ENCODE data around the gene C3orf85.

Gene C3orf85, protein sequence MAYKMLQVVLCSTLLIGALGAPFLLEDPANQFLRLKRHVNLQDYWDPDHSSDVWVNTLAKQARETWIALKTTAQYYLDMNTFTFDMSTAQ

DNA sequence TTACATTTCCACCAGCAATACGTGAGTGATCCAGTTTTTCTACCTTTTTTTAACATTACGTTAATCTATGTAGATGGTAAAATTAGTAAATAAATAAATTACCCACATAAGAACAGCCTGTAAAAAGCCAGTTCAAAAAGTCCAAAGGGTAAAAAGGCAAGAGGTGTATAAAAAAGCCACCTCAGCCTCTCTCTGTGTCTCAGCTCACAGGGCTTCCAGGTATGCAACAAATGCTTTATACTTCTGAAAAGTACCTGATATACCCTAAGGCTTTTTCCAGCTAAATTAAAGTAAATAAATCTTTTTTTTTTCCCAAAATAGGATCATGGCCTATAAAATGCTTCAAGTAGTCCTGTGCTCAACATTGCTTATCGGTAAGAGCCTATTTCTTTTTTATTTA is at the start of gene C3orf85:
C3orf85 (plus strand) TSS at position 197 of the 400 bp plus-strand sequence; CDS start at position 326, 129 bp downstream.
- TF ChIP-seq, protein P1, sequence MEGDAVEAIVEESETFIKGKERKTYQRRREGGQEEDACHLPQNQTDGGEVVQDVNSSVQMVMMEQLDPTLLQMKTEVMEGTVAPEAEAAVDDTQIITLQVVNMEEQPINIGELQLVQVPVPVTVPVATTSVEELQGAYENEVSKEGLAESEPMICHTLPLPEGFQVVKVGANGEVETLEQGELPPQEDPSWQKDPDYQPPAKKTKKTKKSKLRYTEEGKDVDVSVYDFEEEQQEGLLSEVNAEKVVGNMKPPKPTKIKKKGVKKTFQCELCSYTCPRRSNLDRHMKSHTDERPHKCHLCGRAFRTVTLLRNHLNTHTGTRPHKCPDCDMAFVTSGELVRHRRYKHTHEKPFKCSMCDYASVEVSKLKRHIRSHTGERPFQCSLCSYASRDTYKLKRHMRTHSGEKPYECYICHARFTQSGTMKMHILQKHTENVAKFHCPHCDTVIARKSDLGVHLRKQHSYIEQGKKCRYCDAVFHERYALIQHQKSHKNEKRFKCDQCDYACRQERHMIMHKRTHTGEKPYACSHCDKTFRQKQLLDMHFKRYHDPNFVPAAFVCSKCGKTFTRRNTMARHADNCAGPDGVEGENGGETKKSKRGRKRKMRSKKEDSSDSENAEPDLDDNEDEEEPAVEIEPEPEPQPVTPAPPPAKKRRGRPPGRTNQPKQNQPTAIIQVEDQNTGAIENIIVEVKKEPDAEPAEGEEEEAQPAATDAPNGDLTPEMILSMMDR (IDR thresholded peaks at IDR 0.05) = no peak
- no peak within 1 kb of the TSS for H3K27ac ChIP-seq
- intact Hi-C loops (cut with DNase I; ENCODE audit: low total_unique reads) = no loop called here
- no peak for DNase-seq
- no peaks in the 10 kb centered on the region for H3K9me3 ChIP-seq
- no peaks in the 10 kb centered on the region for H3K4me1 ChIP-seq
- no peaks in the 10 kb centered on the region for H3K27me3 ChIP-seq
- H3K36me3 ChIP-seq = no peaks in the 10 kb centered on the region
- no peak within 1 kb of the TSS for H3K4me3 ChIP-seq

DNA sequence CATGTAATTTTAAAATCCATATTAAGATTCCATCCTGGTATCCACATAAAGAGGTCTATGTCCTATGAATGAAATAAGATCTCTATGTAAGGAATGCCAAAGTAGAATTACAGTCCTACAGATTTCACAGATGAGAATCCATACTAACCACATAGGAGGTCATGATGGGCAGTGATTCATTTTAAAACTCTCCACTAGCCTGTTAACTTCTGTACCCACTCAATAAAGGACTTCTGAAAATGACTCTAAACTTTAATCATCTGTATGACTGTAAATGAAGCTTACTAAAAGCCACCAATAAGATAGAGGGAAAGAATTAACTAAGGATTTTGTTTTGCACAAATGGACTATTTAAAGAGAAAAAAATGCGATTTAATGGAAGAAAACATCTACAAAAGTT is 47.3 kb upstream of the C3orf85 start:
- no peaks in the 10 kb centered on the region for H3K36me3 ChIP-seq
- TF ChIP-seq, protein P1 (IDR thresholded peaks at IDR 0.05) = no peak
- H3K4me1 ChIP-seq = no peaks in the 10 kb centered on the region
- H3K9me3 ChIP-seq = no peaks in the 10 kb centered on the region
- H3K27ac ChIP-seq = no peak overlapping the region
- no peak overlapping the region for H3K4me3 ChIP-seq
- DNase-seq = no peak
- intact Hi-C loops (cut with DNase I; ENCODE audit: low total_unique reads) = no loop called here
- H3K27me3 ChIP-seq = no peaks in the 10 kb centered on the region

DNA sequence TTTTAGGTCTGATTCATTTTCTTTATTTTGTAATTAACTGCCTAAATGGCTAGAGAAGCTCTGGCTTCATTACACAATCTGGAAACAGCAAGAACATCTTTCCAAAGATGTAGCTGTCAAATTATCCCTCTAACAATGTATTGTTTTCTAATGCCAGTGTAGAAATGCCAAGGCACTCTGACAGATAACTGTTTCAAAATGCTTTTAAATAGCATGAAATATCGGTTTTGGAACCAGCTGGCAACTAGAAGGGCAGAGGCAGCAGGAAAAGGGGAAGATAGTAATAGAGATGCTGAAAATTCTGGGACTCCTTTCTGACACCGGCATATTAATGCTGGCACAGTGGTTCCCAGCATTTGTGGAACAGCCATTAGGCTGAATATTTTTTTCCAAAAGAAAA is 44.7 kb upstream of the C3orf85 start:
- Histone ChIP-seq H3K4me3 (no peak overlapping the region), H3K36me3 (no peaks in the 10 kb centered on the region), H3K4me1 (no peaks in the 10 kb centered on the region), H3K27me3 (no peaks in the 10 kb centered on the region), H3K27ac (no peak overlapping the region), H3K9me3 (no peaks in the 10 kb centered on the region)
- no peak for DNase-seq
- intact Hi-C loops (cut with DNase I; ENCODE audit: low total_unique reads) = no loop called here
- TF ChIP-seq, protein P1 (IDR thresholded peaks at IDR 0.05) = no peak

DNA sequence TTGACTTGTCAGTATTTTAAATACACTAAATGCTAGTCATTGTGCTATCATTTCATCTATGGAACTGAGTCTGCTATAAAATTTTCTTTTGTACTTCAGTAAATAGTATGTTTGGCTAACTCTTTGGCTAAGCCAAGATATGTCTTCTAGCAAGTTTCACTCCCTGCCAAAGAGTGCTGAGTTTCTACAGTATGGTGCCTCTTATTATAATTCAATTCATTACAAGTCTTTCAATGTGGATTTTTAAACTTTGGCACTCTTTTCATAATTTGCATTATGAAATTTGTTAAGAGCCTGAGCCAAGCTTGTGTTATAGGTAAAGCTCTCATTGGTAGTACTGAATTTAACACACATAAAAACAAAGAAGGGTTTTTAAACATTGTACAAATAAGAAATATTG is 43.0 kb upstream of the C3orf85 start:
- Histone ChIP-seq H3K36me3 (no peaks in the 10 kb centered on the region), H3K4me3 (no peak overlapping the region), H3K27ac (no peak overlapping the region), H3K27me3 (no peaks in the 10 kb centered on the region), H3K4me1 (no peaks in the 10 kb centered on the region), H3K9me3 (no peaks in the 10 kb centered on the region)
- no peak for DNase-seq
- TF ChIP-seq, protein P1 (IDR thresholded peaks at IDR 0.05) = no peak
- intact Hi-C loops (cut with DNase I; ENCODE audit: low total_unique reads) = no loop called here

DNA sequence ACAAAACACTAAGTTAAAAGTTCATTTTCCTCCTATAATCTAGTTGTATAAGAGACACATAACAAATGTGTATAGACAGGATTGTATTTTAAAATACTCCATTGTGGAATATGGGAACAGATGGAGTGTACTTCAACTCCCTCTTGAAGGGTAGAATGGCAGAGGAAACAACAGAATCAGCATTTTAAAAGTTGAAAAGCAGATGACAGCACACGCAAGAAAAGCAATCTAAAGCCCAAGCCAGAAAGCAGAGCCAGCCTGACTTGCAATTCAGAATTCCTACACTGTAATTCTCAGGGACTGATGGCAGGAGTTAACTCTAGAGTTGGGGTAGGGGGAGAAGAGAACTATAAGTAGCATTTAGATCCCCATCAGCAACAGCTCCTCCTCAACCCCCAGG is 41.4 kb upstream of the C3orf85 start:
- TF ChIP-seq, protein P1 (IDR thresholded peaks at IDR 0.05) = no peak
- Histone ChIP-seq H3K27ac (no peak overlapping the region), H3K4me3 (no peak overlapping the region), H3K36me3 (no peaks in the 10 kb centered on the region), H3K27me3 (no peaks in the 10 kb centered on the region), H3K9me3 (no peaks in the 10 kb centered on the region), H3K4me1 (no peaks in the 10 kb centered on the region)
- DNase-seq = no peak
- intact Hi-C loops (cut with DNase I; ENCODE audit: low total_unique reads) = no loop called here

DNA sequence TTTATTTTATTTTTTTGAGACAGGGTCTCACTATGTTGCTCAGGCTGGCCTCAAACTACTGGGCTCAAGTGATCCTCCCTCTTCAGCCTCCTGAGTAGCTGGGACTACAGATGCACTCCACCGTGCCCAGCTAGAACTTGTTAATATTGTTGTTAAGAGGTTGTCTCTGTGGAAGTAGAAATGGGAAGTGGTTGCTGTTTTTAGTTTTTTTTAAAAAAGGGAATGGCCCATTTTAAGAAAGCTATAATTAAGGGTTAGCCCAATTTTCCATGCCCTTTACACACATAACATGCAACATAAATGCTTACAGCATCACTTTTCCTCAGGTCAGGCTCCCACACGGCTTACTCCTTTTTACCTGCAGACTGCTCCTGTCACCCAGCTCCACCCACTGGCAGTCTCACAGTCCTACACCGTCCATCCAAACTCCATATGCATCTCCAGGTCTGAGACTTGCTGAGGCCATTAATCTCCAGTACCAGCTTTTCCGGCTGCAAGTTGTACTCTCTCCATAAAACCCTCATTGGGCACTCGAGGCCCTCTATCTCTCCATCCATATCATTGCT is 38.4 kb upstream of the C3orf85 start:
- DNase-seq = no peak
- Histone ChIP-seq H3K27me3 (no peaks in the 10 kb centered on the region), H3K4me3 (no peak overlapping the region), H3K9me3 (no peaks in the 10 kb centered on the region), H3K27ac (no peak overlapping the region), H3K4me1 (no peaks in the 10 kb centered on the region), H3K36me3 (no peaks in the 10 kb centered on the region)
- intact Hi-C loops (cut with DNase I; ENCODE audit: low total_unique reads) = no loop called here
- TF ChIP-seq, protein P1 (IDR thresholded peaks at IDR 0.05) = no peak

All from tibial artery (tissue), 4 donors.